Sigmoid colon (tissue), 7 donors: ENCODE data around the gene NES. TPM values are rescaled to one million over a fixed set of nuclear protein-coding genes. Genes with fewer than 3 reads are reported as not detected.
A peak's percentile ranks its signal among the peaks of the same experiment; 100 is the strongest.

Experiments used
- DNase-seq: peaks from one replicate; pipeline ENCODE4 v3.0.0-alpha.2; 2019
- H3K27ac ChIP-seq, 4 donors: fragments of 200-600 bp; sonication (generic); one replicate each; pipeline ENCODE4 v1.5.1; 2016 to 2019; ENCODE audit warnings: mild to moderate bottlenecking in 1 of 4
- H3K27me3 ChIP-seq, 3 donors: fragments of 200-600 bp; sonication (generic); one replicate each; pipeline ENCODE4 v1.5.1; 2019; ENCODE audit warnings: mild to moderate bottlenecking in 1 of 3
- H3K36me3 ChIP-seq, 4 donors: fragments of 200-600 bp; sonication (generic); one replicate each; pipeline ENCODE4 v1.5.1; 2016 to 2019
- H3K4me1 ChIP-seq, 4 donors: fragments of 200-600 bp; sonication (generic); one replicate each; pipeline ENCODE4 v1.5.1; 2017 to 2019
- H3K4me3 ChIP-seq, 4 donors: fragments of 200-600 bp; sonication (generic); one replicate each; pipeline ENCODE4 v1.5.1; 2017 to 2019; ENCODE audit warnings: mild to moderate bottlenecking in 2 of 4, moderate library complexity in 1 of 4
- H3K9me3 ChIP-seq, 4 donors: fragments of 200-600 bp in 3 of 4; sonication (generic) in 3 of 4; one replicate each; pipeline versions ENCODE4 v1.5.1 to v1.6.1; 2013 to 2019
- EP300 ChIP-seq, 4 donors: sonication (generic); formaldehyde crosslinking; IDR thresholded peaks; one replicate each; pipeline ENCODE4 v1.6.1; 2017; ENCODE audit warnings: antibody characterized with exemption in 4 of 4
- POLR2A ChIP-seq, 2 donors: fragments of 450-650 bp; IDR thresholded peaks; one replicate each; pipeline ENCODE4 v1.6.1; 2016; ENCODE audit warnings: antibody characterized with exemption in 2 of 2, mild to moderate bottlenecking in 2 of 2, moderate library complexity in 2 of 2
- POLR2AphosphoS5 ChIP-seq, 4 donors: sonication (generic); formaldehyde crosslinking; IDR thresholded peaks; one replicate each; pipeline ENCODE4 v1.6.1; 2017; ENCODE audit warnings: antibody characterized with exemption in 4 of 4
- WGBS, 2 donors: extraction: QIAGEN DNeasy Blood & Tissue Kit; methylation state at CpG; one replicate each; pipeline ENCODE4 v1.1.7; 2013; 5-methylcytosine and 5-hydroxymethylcytosine counted together
- intact Hi-C: fragments of 100-400 bp; cut with DNase I; formaldehyde crosslinking; loops from one replicate; pipeline ENCODE4 v1.15.1; 2023
- polyA plus RNA-seq, 3 donors: library from polyadenylated mRNA; stranded (reverse); fragments of 200-250 nt; gene quantifications; one replicate each; pipeline ENCODE4 v1.2.3, GENCODE V29; 2013
- total RNA-seq, 4 donors: library from RNA; depleted of rRNA; stranded (reverse); fragments of >200 nt; gene quantifications; one replicate each; pipeline ENCODE4 v1.1.0, GENCODE V29; 2016
- TF ChIP-seq, protein P1 (sequence below), 4 experiments: fragments of 450-650 bp in 3 of 4; fragments of 200-600 bp in 1 of 4; IDR thresholded peaks; one replicate each; pipeline ENCODE4 v1.5.1; 2016 to 2019; ENCODE audit warnings: antibody characterized with exemption in 4 of 4, mild to moderate bottlenecking in 3 of 4, moderate library complexity in 2 of 4
- donor health status: healthy with polysubstance abuse.
- donor health status: Bipolar disorder and iron deficiency.
- donor health status: healthy.

NES gene
- total and polyA plus RNA-seq, 7 donors, result 0.60 to 21.0 (median 7.1) TPM

DNA sequence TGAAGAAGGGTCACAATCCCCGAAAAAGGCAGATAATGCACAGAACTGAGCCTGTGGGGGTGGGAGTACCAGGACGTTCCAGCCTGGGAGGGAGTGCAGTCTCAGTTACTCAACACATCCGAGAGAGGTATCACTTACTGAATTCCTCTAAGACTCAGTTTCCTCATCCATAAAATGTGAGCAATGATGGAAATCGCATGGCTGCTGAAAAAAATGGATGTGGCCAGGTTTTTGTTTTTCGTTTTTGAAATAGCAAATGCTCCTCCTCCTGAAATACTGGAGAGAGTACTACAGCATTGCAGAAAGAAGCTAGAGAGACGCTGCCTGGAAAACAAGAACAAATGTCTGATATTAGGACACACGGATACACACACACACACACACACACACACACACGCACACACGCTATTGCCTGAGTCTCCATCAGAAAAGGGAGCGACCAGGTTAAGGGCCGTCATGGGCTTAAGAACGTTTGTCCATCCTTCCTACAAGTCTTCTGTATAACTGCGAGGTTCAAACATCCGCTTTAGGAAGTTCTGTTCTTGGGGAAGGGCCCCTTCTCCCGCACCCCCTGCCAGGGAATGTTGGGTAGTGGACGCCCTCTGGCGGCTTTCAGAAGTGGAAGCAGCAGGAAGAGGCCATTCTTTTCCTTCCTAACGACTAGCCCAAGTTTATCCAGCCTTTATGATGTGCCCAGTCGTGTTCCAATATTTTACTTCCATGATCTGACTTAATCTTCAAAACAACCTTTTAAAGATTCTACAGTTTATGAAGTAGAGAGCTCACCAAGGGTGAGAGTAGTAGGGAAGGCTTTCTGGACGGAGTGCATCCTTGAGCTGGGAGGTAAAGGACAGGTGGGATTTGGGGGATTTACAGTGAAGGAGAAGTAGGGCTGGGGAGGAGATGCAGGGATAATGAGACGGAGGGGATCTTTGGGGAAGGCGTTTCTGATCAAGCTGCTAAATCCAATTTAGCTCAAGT, 699 bp upstream of the NES start:
- TF ChIP-seq POLR2A (IDR thresholded peaks at IDR 0.05) (no peak), POLR2AphosphoS5 (IDR thresholded peaks at IDR 0.05) (peak in 1 of 4 donors; percentile 30), EP300 (IDR thresholded peaks at IDR 0.05) (no peak)
- TF ChIP-seq, protein P1, sequence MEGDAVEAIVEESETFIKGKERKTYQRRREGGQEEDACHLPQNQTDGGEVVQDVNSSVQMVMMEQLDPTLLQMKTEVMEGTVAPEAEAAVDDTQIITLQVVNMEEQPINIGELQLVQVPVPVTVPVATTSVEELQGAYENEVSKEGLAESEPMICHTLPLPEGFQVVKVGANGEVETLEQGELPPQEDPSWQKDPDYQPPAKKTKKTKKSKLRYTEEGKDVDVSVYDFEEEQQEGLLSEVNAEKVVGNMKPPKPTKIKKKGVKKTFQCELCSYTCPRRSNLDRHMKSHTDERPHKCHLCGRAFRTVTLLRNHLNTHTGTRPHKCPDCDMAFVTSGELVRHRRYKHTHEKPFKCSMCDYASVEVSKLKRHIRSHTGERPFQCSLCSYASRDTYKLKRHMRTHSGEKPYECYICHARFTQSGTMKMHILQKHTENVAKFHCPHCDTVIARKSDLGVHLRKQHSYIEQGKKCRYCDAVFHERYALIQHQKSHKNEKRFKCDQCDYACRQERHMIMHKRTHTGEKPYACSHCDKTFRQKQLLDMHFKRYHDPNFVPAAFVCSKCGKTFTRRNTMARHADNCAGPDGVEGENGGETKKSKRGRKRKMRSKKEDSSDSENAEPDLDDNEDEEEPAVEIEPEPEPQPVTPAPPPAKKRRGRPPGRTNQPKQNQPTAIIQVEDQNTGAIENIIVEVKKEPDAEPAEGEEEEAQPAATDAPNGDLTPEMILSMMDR (IDR thresholded peaks at IDR 0.05), result peak; percentile 84 to 93 (median 89)
- Histone ChIP-seq H3K27me3 (peaks cover 5 to 46% (median 20%) of the 10 kb centered on the region in 3 donors), H3K4me1 (peaks cover 0 to 43% (median 33%) of the 10 kb centered on the region in 4 donors), H3K9me3 (no peaks in the 10 kb centered on the region), H3K27ac (peak overlapping the region; percentile 42 to 79 (median 72)), H3K4me3 (peak overlapping the region; percentile 29 to 53 (median 44)), H3K36me3 (no peaks in the 10 kb centered on the region)
- 2 to 4% methylated on average over 22 of the region's 22 CpGs for WGBS, 2 donors
- intact Hi-C loops, result loop anchor here (1.0 kb wide), 1 partner anchor 18 kb away; no protein-coding TSS in a partner anchor
- DNase-seq, result peak; percentile 88

GRCh38 chr1:156676114-156676819, 940 bp downstream of the NES start:
- Histone ChIP-seq H3K4me1 (peaks cover 0 to 43% (median 33%) of the 10 kb centered on the region in 4 donors), H3K9me3 (no peaks in the 10 kb centered on the region), H3K27ac (peak overlapping the region; percentile 42 to 79 (median 72)), H3K27me3 (peaks cover 5 to 40% (median 20%) of the 10 kb centered on the region in 3 donors), H3K4me3 (peak overlapping the region; percentile 29 to 53 (median 44)), H3K36me3 (no peaks in the 10 kb centered on the region)
- no peak for DNase-seq
- TF ChIP-seq POLR2AphosphoS5 (IDR thresholded peaks at IDR 0.05) (no peak), POLR2A (IDR thresholded peaks at IDR 0.05) (no peak), EP300 (IDR thresholded peaks at IDR 0.05) (no peak)
- TF ChIP-seq, protein P1 (IDR thresholded peaks at IDR 0.05), result no peak
- WGBS, 2 donors, result 22 to 31% methylated on average over 49 of the region's 49 CpGs
- intact Hi-C loops, result no loop called here

- DNase-seq, result no peak
- no peaks in the 10 kb centered on the region for H3K9me3 ChIP-seq
- peak overlapping the region; percentile 10 to 53 (median 44) for H3K4me3 ChIP-seq
- intact Hi-C loops, result no loop called here
- H3K4me1 ChIP-seq, result peaks cover 0 to 43% (median 33%) of the 10 kb centered on the region in 4 donors
- TF ChIP-seq POLR2AphosphoS5 (IDR thresholded peaks at IDR 0.05) (peak in 1 of 4 donors; percentile 28), POLR2A (IDR thresholded peaks at IDR 0.05) (no peak), EP300 (IDR thresholded peaks at IDR 0.05) (no peak)
- TF ChIP-seq, protein P1 (IDR thresholded peaks at IDR 0.05), result no peak
- peak overlapping the region; percentile 42 to 79 (median 72) for H3K27ac ChIP-seq
- peaks cover 5 to 38% (median 15%) of the 10 kb centered on the region in 3 donors for H3K27me3 ChIP-seq
- no peaks in the 10 kb centered on the region for H3K36me3 ChIP-seq
- 72 to 76% methylated on average over 18 of the region's 18 CpGs for WGBS, 2 donors
Measured at GRCh38 chr1:156675210-156676113, 1.7 kb downstream of the NES start.
